A549 (cell line): Measurements from ENCODE around the gene PAPPA2. TPM values are rescaled to one million over a fixed set of nuclear protein-coding genes. Genes with fewer than 3 reads are reported as not detected.

ENCODE experiments used
- ATAC-seq, 2 experiments: fragments of 200-7000 bp in 1 of 2; fragments of >200 bp in 1 of 2; cut with Nextera tagmentation in 1 of 2; cut with Tn5 transposase in 1 of 2; 3 replicates each; pipeline versions ENCODE4 v1.8.0 to v1.9.1; 2018 to 2020; ENCODE audit warnings: mild to moderate bottlenecking in 1 of 2, moderate library complexity in 1 of 2
- CTCF ChIA-PET: fragments of 300-600 bp; sonication (Branson Sonifier 250); formaldehyde crosslinking; extraction: SDS; loops from one replicate; lab custom pipeline; 2021; ENCODE audit warnings: antibody characterized with exemption, inconsistent platforms; lab: Yijun Ruan, JAX
- POLR2A ChIA-PET: fragments of 350-600 bp; formaldehyde crosslinking; extraction: SDS; loops from one replicate; lab custom pipeline; 2021; ENCODE audit warnings: antibody characterized with exemption, inconsistent platforms; lab: Yijun Ruan, JAX
- DNase-seq, 2 experiments: peaks; one replicate each; pipeline versions ENCODE4 v3.0.0 to v3.0.0-alpha.2; 2011 to 2016; ENCODE audit warnings: low read depth in 1 of 2, low spot score in 1 of 2
- FAIRE-seq: peaks from 2 replicates; lab custom pipeline; 2011; peaks lifted over from hg19 to GRCh38; lab: Jason Lieb, UNC
- H3K27ac ChIP-seq, 2 experiments: fragments of >200 bp; sonication (Bioruptor Twin); formaldehyde crosslinking; 3 replicates each; pipeline ENCODE4 v1.5.1; 2016 to 2017
- H3K4me1 ChIP-seq: fragments of >200 bp; sonication (Bioruptor Twin); formaldehyde crosslinking; 3 replicates; pipeline ENCODE4 v1.6.1; 2016
- H3K4me2 ChIP-seq: fragments of >200 bp; sonication (Bioruptor Twin); formaldehyde crosslinking; 3 replicates; pipeline ENCODE4 v1.6.1; 2016
- H3K4me3 ChIP-seq: fragments of >200 bp; sonication (Bioruptor Twin); formaldehyde crosslinking; 3 replicates; pipeline ENCODE4 v1.5.1; 2016
- H3K9me3 ChIP-seq: fragments of >200 bp; sonication (Bioruptor Twin); formaldehyde crosslinking; 3 replicates; pipeline ENCODE4 v1.6.1; 2016
- BHLHE40 ChIP-seq: IDR thresholded peaks from 2 replicates; pipeline ENCODE4 v1.6.1; 2012; ENCODE audit warnings: low read depth, low read length, inconsistent platforms
- CEBPB ChIP-seq, 2 experiments: fragments of >200 bp in 1 of 2; sonication (Bioruptor Twin) in 1 of 2; formaldehyde crosslinking in 1 of 2; IDR thresholded peaks; 2 replicates each; pipeline ENCODE4 v1.6.1; 2012 to 2016
- CHD2 ChIP-seq: fragments of 150-350 bp; IDR thresholded peaks from 2 replicates; pipeline ENCODE4 v1.6.1; 2014; ENCODE audit warnings: low read length; ENCODE audit not compliant: partially characterized antibody
- CTCF ChIP-seq: fragments of >200 bp; sonication (Bioruptor Twin); formaldehyde crosslinking; IDR thresholded peaks from 3 replicates; pipeline ENCODE4 v1.5.1; 2016
- EHF ChIP-seq: fragments of 250-450 bp; sonication (Bioruptor Pico); IDR thresholded peaks from 2 replicates; pipeline ENCODE4 v1.5.0; 2020; ENCODE audit warnings: mild to moderate bottlenecking
- EHMT2 ChIP-seq: fragments of 200-600 bp; sonication (generic); IDR thresholded peaks from 2 replicates; pipeline ENCODE4 v1.6.1; 2016; ENCODE audit warnings: antibody characterized with exemption, low read depth, mild to moderate bottlenecking, moderate library complexity
- HEYL ChIP-seq: fragments of 250-450 bp; sonication (Bioruptor Pico); IDR thresholded peaks from 2 replicates; pipeline ENCODE4 v1.8.0; 2021; ENCODE audit warnings: mild to moderate bottlenecking, moderate library complexity
- HOXA7 ChIP-seq: fragments of 250-450 bp; sonication (Bioruptor Pico); IDR thresholded peaks from 2 replicates; pipeline ENCODE4 v1.5.0; 2020; ENCODE audit warnings: mild to moderate bottlenecking, moderate library complexity
- HOXB13 ChIP-seq: fragments of 250-450 bp; sonication (Bioruptor Pico); IDR thresholded peaks from 2 replicates; pipeline ENCODE4 v1.5.0; 2020; ENCODE audit warnings: low read depth, mild to moderate bottlenecking, moderate library complexity
- HOXB5 ChIP-seq: fragments of 250-450 bp; sonication (Bioruptor Pico); IDR thresholded peaks from 2 replicates; pipeline ENCODE4 v1.5.0; 2020; ENCODE audit warnings: mild to moderate bottlenecking, moderate library complexity
- KDM1A ChIP-seq: fragments of 200-600 bp; sonication (generic); IDR thresholded peaks from 2 replicates; pipeline ENCODE4 v1.6.1; 2016; ENCODE audit warnings: low read depth, mild to moderate bottlenecking
- NR3C1 ChIP-seq: fragments of >200 bp; sonication (Bioruptor Twin); formaldehyde crosslinking; IDR thresholded peaks from 3 replicates; pipeline ENCODE4 v1.6.1; 2017
- PHF8 ChIP-seq: fragments of 200-600 bp; sonication (generic); IDR thresholded peaks from 2 replicates; pipeline ENCODE4 v1.6.1; 2016; ENCODE audit warnings: low read depth, mild to moderate bottlenecking, antibody characterized with exemption, moderate library complexity, borderline replicate concordance
- RARB ChIP-seq: fragments of 250-450 bp; sonication (Bioruptor Pico); IDR thresholded peaks from 2 replicates; pipeline ENCODE4 v1.8.0; 2021; ENCODE audit warnings: mild to moderate bottlenecking, moderate library complexity
- RNF2 ChIP-seq: fragments of 200-600 bp; sonication (generic); IDR thresholded peaks from 2 replicates; pipeline ENCODE4 v1.6.1; 2016; ENCODE audit warnings: low read depth, mild to moderate bottlenecking, antibody characterized with exemption, moderate library complexity, borderline replicate concordance
- TP53 ChIP-seq: fragments of 250-450 bp; sonication (Bioruptor Pico); IDR thresholded peaks from 2 replicates; pipeline ENCODE4 v1.5.0; 2021; ENCODE audit warnings: mild to moderate bottlenecking, moderate library complexity
- ZC3H11A ChIP-seq: fragments of 450-650 bp; IDR thresholded peaks from 2 replicates; pipeline ENCODE4 v1.6.1; 2014; ENCODE audit warnings: antibody characterized with exemption, mild to moderate bottlenecking
- ZSCAN20 ChIP-seq: fragments of 250-450 bp; sonication (Bioruptor Pico); IDR thresholded peaks from 2 replicates; pipeline ENCODE4 v1.8.0; 2022; ENCODE audit warnings: mild to moderate bottlenecking, moderate library complexity
- WGBS: methylation state at CpG from one replicate; pipeline ENCODE4 v1.1.6; 2017; ENCODE audit errors: missing lambda C conversion rate; 5-methylcytosine and 5-hydroxymethylcytosine counted together
- polyA plus RNA-seq, 4 experiments: library from polyadenylated mRNA; depleted of rRNA in 3 of 4; stranded (reverse); fragments of >200 nt; fragmentation: RNase III in 1 of 4; extraction: RNeasy Plus Mini Kit Qiagen cat#74134 plus additional on column Dnase treatment in 1 of 4; gene quantifications; 2 replicates in 3 of 4; 3 replicates in 1 of 4; pipeline ENCODE4 v1.2.3, GENCODE V29; 2011 to 2017
- TF ChIP-seq, protein P1 (sequence below): IDR thresholded peaks from 2 replicates; pipeline ENCODE4 v1.6.1; 2012
- TF ChIP-seq, protein P2 (sequence below): fragments of 250-450 bp; sonication (Bioruptor Pico); IDR thresholded peaks from 2 replicates; pipeline ENCODE4 v1.5.0; 2021; ENCODE audit warnings: mild to moderate bottlenecking, moderate library complexity, borderline replicate concordance
- TF ChIP-seq, protein P3 (sequence below): fragments of 150-350 bp; IDR thresholded peaks from 2 replicates; pipeline ENCODE4 v1.6.1; 2014; ENCODE audit warnings: low read depth, mild to moderate bottlenecking, low read length

PAPPA2 gene
- polyA plus RNA-seq, 2 of the 4 experiments (the other 2 are of a cell fraction) = 0.03 to 0.72 TPM

GRCh38 chr1:176609556-176610408 is 146.8 kb downstream of the PAPPA2 start:
- TF ChIP-seq CEBPB (IDR thresholded peaks at IDR 0.05) = no peak
- TF ChIP-seq, protein P1, sequence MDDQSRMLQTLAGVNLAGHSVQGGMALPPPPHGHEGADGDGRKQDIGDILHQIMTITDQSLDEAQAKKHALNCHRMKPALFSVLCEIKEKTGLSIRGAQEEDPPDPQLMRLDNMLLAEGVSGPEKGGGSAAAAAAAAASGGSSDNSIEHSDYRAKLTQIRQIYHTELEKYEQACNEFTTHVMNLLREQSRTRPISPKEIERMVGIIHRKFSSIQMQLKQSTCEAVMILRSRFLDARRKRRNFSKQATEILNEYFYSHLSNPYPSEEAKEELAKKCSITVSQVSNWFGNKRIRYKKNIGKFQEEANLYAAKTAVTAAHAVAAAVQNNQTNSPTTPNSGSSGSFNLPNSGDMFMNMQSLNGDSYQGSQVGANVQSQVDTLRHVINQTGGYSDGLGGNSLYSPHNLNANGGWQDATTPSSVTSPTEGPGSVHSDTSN = no peak
- TF ChIP-seq ZC3H11A = no peak
- TF ChIP-seq, all 56 proteins: peak for 0
- H3K4me1 ChIP-seq = no peaks in the 10 kb centered on the region
- H3K27ac ChIP-seq = no peak overlapping the region
- ChIA-PET POLR2A (no interaction called here), CTCF (interaction anchor here (0.7 kb wide), 1 partner anchor 641 kb away, joined by 3 read pairs; no protein-coding TSS in a partner anchor)
- no peak for FAIRE-seq
- 0% methylated on average over 3 of the region's 3 CpGs for WGBS
- no peak overlapping the region for H3K4me2 ChIP-seq
- H3K4me3 ChIP-seq = no peak overlapping the region
- no peak for DNase-seq
- ATAC-seq = no peak
- H3K9me3 ChIP-seq = no peaks in the 10 kb centered on the region

- Histone ChIP-seq H3K4me3 (no peak overlapping the region), H3K27ac (no peak overlapping the region), H3K4me1 (no peaks in the 10 kb centered on the region), H3K9me3 (no peaks in the 10 kb centered on the region), H3K4me2 (no peak overlapping the region)
- FAIRE-seq (no peak), ATAC-seq (no peak)
- ChIA-PET POLR2A (no interaction called here), CTCF (interaction anchor here (0.7 to 1.0 kb wide), 2 partner anchors 28 to 73 kb away, joined by 3 read pairs; no protein-coding TSS in a partner anchor)
- no peak for TF ChIP-seq BHLHE40
- TF ChIP-seq EHF = no peak
- no peak for TF ChIP-seq HOXB5 (CRISPR knock-in tag)
- TF ChIP-seq EHMT2 = no peak
- TF ChIP-seq, all 56 proteins: peak for 0
- 23% methylated on average over 4 of the region's 4 CpGs for WGBS
- DNase-seq = no peak
Measured at GRCh38 chr1:176612791-176613190, 149.8 kb downstream of the PAPPA2 start.

DNA sequence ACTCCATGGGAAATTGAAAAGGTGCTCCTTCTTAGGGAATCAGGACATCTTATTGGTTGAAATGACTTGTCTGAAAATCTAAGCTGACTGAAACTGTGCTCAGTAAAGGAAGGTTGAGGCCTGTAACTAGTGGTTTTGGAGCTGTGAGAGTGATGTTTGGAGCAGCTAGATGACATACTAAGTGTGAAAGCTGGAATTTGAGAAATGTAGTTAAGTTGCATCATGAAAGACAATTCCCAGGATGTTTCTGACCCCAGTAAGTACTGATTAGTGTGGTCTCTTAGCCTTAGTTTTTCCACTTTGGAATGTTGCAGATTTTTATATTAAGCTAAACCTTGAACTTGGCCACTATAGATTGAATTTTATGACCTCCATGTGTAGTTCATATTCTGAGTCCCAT is 154.9 kb downstream of the PAPPA2 start:
- no peak for ATAC-seq
- TF ChIP-seq HEYL (no peak), TP53 (CRISPR knock-in tag) (no peak), HOXB13 (no peak), HOXA7 (no peak), CEBPB (IDR thresholded peaks at IDR 0.05) (no peak), CHD2 (no peak), PHF8 (no peak), HOXB5 (CRISPR knock-in tag) (no peak), ZC3H11A (no peak), BHLHE40 (no peak), ZSCAN20 (CRISPR knock-in tag) (no peak)
- TF ChIP-seq, protein P2, sequence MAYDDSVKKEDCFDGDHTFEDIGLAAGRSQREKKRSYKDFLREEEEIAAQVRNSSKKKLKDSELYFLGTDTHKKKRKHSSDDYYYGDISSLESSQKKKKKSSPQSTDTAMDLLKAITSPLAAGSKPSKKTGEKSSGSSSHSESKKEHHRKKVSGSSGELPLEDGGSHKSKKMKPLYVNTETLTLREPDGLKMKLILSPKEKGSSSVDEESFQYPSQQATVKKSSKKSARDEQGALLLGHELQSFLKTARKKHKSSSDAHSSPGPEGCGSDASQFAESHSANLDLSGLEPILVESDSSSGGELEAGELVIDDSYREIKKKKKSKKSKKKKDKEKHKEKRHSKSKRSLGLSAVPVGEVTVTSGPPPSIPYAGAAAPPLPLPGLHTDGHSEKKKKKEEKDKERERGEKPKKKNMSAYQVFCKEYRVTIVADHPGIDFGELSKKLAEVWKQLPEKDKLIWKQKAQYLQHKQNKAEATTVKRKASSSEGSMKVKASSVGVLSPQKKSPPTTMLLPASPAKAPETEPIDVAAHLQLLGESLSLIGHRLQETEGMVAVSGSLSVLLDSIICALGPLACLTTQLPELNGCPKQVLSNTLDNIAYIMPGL (CRISPR knock-in tag) = no peak
- TF ChIP-seq, all 56 proteins: peak for 0

GRCh38 chr1:176619261-176619660 is 156.3 kb downstream of the PAPPA2 start:
- WGBS = 0% methylated on average over 1 of the region's 1 CpG
- no peak overlapping the region for H3K4me2 ChIP-seq
- H3K4me1 ChIP-seq = no peaks in the 10 kb centered on the region
- ATAC-seq (no peak), FAIRE-seq (no peak), DNase-seq (no peak)
- ChIA-PET CTCF (no interaction called here), POLR2A (no interaction called here)
- H3K4me3 ChIP-seq = no peak overlapping the region
- H3K27ac ChIP-seq = no peak overlapping the region
- no peaks in the 10 kb centered on the region for H3K9me3 ChIP-seq
- TF ChIP-seq, protein P3, sequence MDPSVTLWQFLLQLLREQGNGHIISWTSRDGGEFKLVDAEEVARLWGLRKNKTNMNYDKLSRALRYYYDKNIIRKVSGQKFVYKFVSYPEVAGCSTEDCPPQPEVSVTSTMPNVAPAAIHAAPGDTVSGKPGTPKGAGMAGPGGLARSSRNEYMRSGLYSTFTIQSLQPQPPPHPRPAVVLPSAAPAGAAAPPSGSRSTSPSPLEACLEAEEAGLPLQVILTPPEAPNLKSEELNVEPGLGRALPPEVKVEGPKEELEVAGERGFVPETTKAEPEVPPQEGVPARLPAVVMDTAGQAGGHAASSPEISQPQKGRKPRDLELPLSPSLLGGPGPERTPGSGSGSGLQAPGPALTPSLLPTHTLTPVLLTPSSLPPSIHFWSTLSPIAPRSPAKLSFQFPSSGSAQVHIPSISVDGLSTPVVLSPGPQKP = no peak
- TF ChIP-seq, protein P2 (CRISPR knock-in tag) = no peak
- TF ChIP-seq NR3C1 (no peak), HOXA7 (no peak), KDM1A (no peak), RNF2 (no peak), CTCF (no peak), RARB (no peak)

More for the DNA sequence above, 154.9 kb downstream of the PAPPA2 start:
- ChIA-PET POLR2A (no interaction called here), CTCF (no interaction called here)
- H3K4me2 ChIP-seq = no peak overlapping the region
- FAIRE-seq (no peak), DNase-seq (no peak)
- no peak overlapping the region for H3K4me3 ChIP-seq
- no peaks in the 10 kb centered on the region for H3K9me3 ChIP-seq
- H3K27ac ChIP-seq = no peak overlapping the region
- H3K4me1 ChIP-seq = no peaks in the 10 kb centered on the region
